Bone marrow (tissue), 2 donors: ENCODE data around the gene DLK2.
"Not testable (repeated sequence)": the region's sequence is repeated elsewhere in the genome, so short reads cannot be mapped to it uniquely, and the experiment has no call there.

Experiments
- DNase-seq, 2 donors: peaks; one replicate each; lab custom pipeline; 2025; lab: John Stamatoyannopoulos, UW

DLK2 gene

GRCh38 chr6:43455531-43456428 is at the start of gene DLK2:
Gene DLK2, minus strand, starts transcription at chr6:43455548. Its CDS starts 723 bp downstream, at chr6:43454825.
- no peak for DNase-seq

- DNase-seq = no peak
Observed at GRCh38 chr6:43503443-43503842, 48.1 kb upstream of the DLK2 start.

- no peak for DNase-seq
Observed at GRCh38 chr6:43502666-43503065, 47.3 kb upstream of the DLK2 start.

GRCh38 chr6:43500921-43501320 is 45.6 kb upstream of the DLK2 start:
- no peak for DNase-seq

- DNase-seq = no peak
Observed at GRCh38 chr6:43499028-43499815, 43.9 kb upstream of the DLK2 start.

GRCh38 chr6:43498291-43498690 is 42.9 kb upstream of the DLK2 start:
- not testable (repeated sequence) for DNase-seq

- DNase-seq = no peak
Observed at GRCh38 chr6:43497689-43498088, 42.3 kb upstream of the DLK2 start.

- no peak for DNase-seq
Observed at GRCh38 chr6:43497129-43497396, 41.7 kb upstream of the DLK2 start.

GRCh38 chr6:43496370-43497128 is 41.2 kb upstream of the DLK2 start:
- DNase-seq = no peak

- DNase-seq = no peak
Observed at GRCh38 chr6:43495409-43495941, 40.1 kb upstream of the DLK2 start.

- DNase-seq = no peak
Observed at GRCh38 chr6:43494766-43495165, 39.4 kb upstream of the DLK2 start.

GRCh38 chr6:43494321-43494720 is 39.0 kb upstream of the DLK2 start:
- no peak for DNase-seq

- no peak for DNase-seq
Observed at GRCh38 chr6:43493833-43494232, 38.5 kb upstream of the DLK2 start.

- DNase-seq = no peak
Observed at GRCh38 chr6:43493230-43493629, 37.9 kb upstream of the DLK2 start.

GRCh38 chr6:43492673-43493072 is 37.3 kb upstream of the DLK2 start:
- no peak for DNase-seq

GRCh38 chr6:43491750-43492661 is 36.7 kb upstream of the DLK2 start:
- no peak for DNase-seq

- DNase-seq = no peak
Observed at GRCh38 chr6:43490523-43490939, 35.2 kb upstream of the DLK2 start.

- no peak for DNase-seq
Observed at GRCh38 chr6:43489277-43490072, 34.1 kb upstream of the DLK2 start.

- DNase-seq = no peak
Observed at GRCh38 chr6:43488667-43489276, 33.4 kb upstream of the DLK2 start.
